Effector memory CD8-positive, alpha-beta T cell (primary cell): ENCODE data around the gene HERC3.

Source experiments
- ATAC-seq: fragments of 150-1000 bp; cut with Tn5 transposase; replicated peaks from 2 replicates; pipeline ENCODE4 v1.10.0; 2021; ENCODE audit warnings: mild to moderate bottlenecking, moderate library complexity
- DNase-seq, 3 experiments: peaks; one replicate each; pipeline ENCODE4 v3.0.0; 2021
- H3K27ac Mint-ChIP-seq, 2 donors: one replicate each; pipeline ENCODE4 v1.8.0; 2022; ENCODE audit warnings: mild to moderate bottlenecking in 2 of 2, mixed read lengths in 2 of 2, moderate library complexity in 2 of 2
- H3K27me3 Mint-ChIP-seq, 2 donors: one replicate each; pipeline ENCODE4 v1.8.0; 2022; ENCODE audit warnings: mixed read lengths in 2 of 2
- H3K36me3 Mint-ChIP-seq: one replicate; pipeline ENCODE4 v1.8.0; 2022; ENCODE audit warnings: mild to moderate bottlenecking, moderate library complexity, mixed read lengths; ENCODE audit not compliant: insufficient read depth
- H3K4me1 Mint-ChIP-seq, 2 donors: one replicate each; pipeline ENCODE4 v1.8.0; 2022; ENCODE audit warnings: low read depth in 2 of 2, mixed read lengths in 2 of 2
- H3K4me3 Mint-ChIP-seq, 2 donors: one replicate each; pipeline ENCODE4 v1.8.0; 2022; ENCODE audit warnings: mild to moderate bottlenecking in 2 of 2, mixed read lengths in 2 of 2, moderate library complexity in 2 of 2
- H3K9me3 Mint-ChIP-seq, 2 donors: one replicate each; pipeline ENCODE4 v1.8.0; 2022; ENCODE audit warnings: mixed read lengths in 2 of 2

HERC3 gene

DNA sequence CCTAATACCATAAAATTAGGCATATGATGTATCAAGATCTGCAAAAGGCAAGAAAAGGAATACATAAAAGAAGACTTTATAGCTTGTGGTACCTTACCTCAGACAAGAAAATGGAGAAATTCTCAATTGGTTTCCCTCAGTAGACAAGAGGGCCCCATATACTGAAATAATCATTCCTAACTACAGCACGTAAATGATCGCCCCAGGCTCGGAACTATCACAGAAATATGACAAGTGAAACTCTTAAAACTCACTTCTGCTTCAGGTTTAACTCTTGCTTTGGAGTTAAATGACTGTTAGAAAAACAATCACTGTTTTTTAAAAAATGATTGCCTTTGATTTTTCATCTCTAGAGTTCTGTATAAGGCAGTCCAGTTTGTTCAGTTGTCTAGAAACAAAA, 144.0 kb downstream of the HERC3 start:
- no peaks in the 10 kb centered on the region for H3K9me3 Mint-ChIP-seq
- peak overlapping the region in 1 of 2 donors; percentile 80 for H3K27ac Mint-ChIP-seq
- DNase-seq (no peak), ATAC-seq (no peak)
- H3K27me3 Mint-ChIP-seq: no peaks in the 10 kb centered on the region
- H3K4me1 Mint-ChIP-seq: peaks cover 6 to 11% of the 10 kb centered on the region in 2 donors
- H3K4me3 Mint-ChIP-seq: no peak overlapping the region
- peaks cover 9% of the 10 kb centered on the region for H3K36me3 Mint-ChIP-seq

DNA sequence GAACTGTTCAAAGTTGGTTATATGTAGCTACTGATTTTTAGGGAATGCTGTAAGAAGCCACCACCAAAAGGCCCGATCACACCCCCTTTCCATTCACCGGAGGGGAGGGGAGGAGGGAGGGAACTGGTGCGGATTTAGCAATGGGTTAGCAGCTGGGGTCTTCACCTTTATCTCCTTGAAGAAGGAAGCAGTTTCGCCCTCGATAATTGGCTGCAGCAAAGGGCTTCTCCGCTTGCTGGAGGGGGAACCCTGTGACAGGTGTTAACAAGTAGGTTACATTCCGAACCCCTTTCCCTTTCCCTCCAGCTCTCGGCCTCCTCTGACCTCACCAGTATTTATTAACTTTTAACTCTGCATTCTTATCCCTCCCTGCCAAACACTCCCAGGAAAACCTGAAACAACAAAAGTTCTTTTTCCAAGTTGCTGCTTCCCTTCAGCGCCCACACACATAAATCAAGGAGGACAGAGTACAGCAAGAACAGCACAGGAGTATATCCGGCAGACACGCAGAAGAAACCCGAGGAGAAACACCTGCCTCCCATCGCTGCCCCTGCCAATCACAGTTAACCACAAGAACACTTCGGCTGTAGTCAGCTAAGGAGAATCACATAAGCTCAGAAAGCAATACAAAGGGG, 145.1 kb downstream of the HERC3 start:
- ATAC-seq: no peak
- Mint-ChIP-seq H3K9me3 (no peaks in the 10 kb centered on the region), H3K36me3 (peaks cover 9% of the 10 kb centered on the region), H3K27ac (peak overlapping the region in 1 of 2 donors; percentile 36), H3K4me3 (no peak overlapping the region), H3K4me1 (peaks cover 6 to 11% of the 10 kb centered on the region in 2 donors), H3K27me3 (no peaks in the 10 kb centered on the region)
- DNase-seq: no peak

DNA sequence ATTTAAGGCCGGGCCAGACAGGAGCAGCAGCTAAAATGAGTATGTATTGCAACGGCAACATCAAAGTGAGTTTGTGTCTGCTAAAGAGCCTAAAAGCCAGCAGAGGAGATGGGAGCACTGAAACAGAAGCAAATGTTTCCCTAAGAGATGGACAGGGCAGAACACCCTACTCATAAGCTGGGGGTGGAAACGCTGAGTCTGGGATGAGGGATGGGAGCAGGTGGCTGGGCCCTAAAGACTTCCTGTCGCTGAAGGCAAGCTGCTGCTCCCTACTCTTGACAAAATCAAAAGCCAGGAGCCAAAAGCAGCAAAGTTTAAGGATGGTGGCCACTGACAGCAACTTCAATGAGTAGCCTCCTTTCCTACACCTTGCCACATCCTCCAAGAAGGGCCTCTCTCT, 145.9 kb downstream of the HERC3 start:
- peaks cover 6 to 11% of the 10 kb centered on the region in 2 donors for H3K4me1 Mint-ChIP-seq
- H3K27ac Mint-ChIP-seq: peak overlapping the region in 1 of 2 donors; percentile 36
- peaks cover 9% of the 10 kb centered on the region for H3K36me3 Mint-ChIP-seq
- ATAC-seq (no peak), DNase-seq (no peak)
- H3K9me3 Mint-ChIP-seq: no peaks in the 10 kb centered on the region
- no peaks in the 10 kb centered on the region for H3K27me3 Mint-ChIP-seq
- H3K4me3 Mint-ChIP-seq: no peak overlapping the region

GRCh38 chr4:88742561-88742960, 150.3 kb downstream of the HERC3 start:
- H3K27me3 Mint-ChIP-seq: no peaks in the 10 kb centered on the region
- H3K36me3 Mint-ChIP-seq: peaks cover 8% of the 10 kb centered on the region
- H3K9me3 Mint-ChIP-seq: no peaks in the 10 kb centered on the region
- H3K4me3 Mint-ChIP-seq: no peak overlapping the region
- no peak overlapping the region for H3K27ac Mint-ChIP-seq
- DNase-seq (no peak), ATAC-seq (no peak)
- H3K4me1 Mint-ChIP-seq: peaks cover 6% of the 10 kb centered on the region in 2 donors

DNA sequence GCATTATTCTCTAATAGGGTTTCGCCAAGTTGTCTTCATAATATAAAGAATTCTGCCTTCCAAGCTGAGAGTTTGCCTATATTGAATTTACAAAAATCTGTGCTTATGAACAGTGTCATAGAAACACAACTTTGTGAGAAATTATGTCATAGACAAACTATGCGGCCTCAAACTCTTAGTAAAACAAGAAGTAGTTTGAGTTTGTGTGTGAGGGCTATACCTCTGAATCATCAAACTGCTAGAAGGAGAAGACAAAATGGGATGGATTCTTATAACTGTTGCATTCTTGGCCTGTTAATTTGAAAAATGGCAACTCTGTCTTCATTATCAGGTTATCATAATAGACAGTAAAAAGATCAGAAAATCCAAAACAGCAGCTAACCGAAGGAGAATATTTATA, 151.4 kb downstream of the HERC3 start:
- Mint-ChIP-seq H3K36me3 (peaks cover 11% of the 10 kb centered on the region), H3K9me3 (no peaks in the 10 kb centered on the region), H3K27me3 (peaks cover 0 to 7% of the 10 kb centered on the region in 2 donors), H3K4me3 (no peak overlapping the region), H3K4me1 (no peaks in the 10 kb centered on the region), H3K27ac (no peak overlapping the region)
- DNase-seq (no peak), ATAC-seq (no peak)

DNA sequence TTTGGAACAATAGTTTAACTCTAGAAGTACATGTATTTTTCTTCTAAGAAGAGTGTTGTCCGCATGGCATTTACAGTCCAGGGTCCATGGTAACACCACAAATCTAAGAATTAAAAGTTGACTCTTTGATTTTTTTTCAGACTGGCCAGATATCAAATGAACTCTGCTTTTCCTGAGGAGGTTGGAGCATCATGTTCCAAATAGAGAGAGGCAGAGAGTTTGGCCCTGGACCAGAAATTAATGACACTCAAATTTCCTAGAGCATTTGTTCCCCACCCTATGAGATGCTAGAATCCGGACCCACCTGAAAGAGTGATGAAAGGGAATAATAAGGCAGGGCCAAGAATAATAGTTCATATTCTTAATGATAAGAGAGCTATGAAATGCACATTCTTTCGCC, 152.3 kb downstream of the HERC3 start:
- ATAC-seq (no peak), DNase-seq (no peak)
- H3K4me1 Mint-ChIP-seq: no peaks in the 10 kb centered on the region
- H3K9me3 Mint-ChIP-seq: no peaks in the 10 kb centered on the region
- peaks cover 9% of the 10 kb centered on the region for H3K36me3 Mint-ChIP-seq
- no peak overlapping the region for H3K4me3 Mint-ChIP-seq
- H3K27ac Mint-ChIP-seq: peak overlapping the region in 1 of 2 donors; percentile 12
- peaks cover 0 to 8% of the 10 kb centered on the region in 2 donors for H3K27me3 Mint-ChIP-seq

- DNase-seq (no peak), ATAC-seq (no peak)
- H3K27ac Mint-ChIP-seq: peak overlapping the region in 1 of 2 donors; percentile 12
- H3K9me3 Mint-ChIP-seq: no peaks in the 10 kb centered on the region
- peaks cover 9% of the 10 kb centered on the region for H3K36me3 Mint-ChIP-seq
- H3K4me3 Mint-ChIP-seq: no peak overlapping the region
- H3K4me1 Mint-ChIP-seq: no peaks in the 10 kb centered on the region
- peaks cover 0 to 8% of the 10 kb centered on the region in 2 donors for H3K27me3 Mint-ChIP-seq
These were observed 152.9 kb downstream of the HERC3 start for GRCh38 chr4:88745175-88745574.

DNA sequence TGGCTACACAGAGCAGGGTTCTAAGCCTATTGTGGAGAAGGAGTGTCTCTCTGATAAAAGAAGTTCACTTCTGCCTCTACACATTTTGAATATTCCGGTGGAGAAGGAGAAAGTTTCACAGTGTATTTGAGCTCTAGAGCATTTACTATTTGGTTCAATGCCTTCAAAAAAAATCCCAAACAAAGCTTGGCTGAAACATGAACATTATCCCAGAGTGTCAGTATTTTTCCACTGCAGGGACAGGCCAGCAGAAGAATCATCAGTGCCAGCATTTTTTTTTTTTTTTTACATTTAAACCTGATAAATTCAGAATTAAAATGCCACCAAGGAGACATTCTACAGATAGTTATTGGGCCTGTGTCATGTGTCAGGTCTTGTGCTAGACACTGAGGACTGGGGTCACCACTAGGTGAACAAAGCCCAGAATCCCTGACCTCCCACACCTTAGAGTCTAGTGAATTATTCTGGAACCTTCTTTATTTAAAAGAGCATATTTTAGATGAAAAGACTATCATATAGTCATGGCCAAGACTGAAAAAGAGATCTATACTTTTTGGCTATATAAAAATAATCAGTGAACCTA, 153.4 kb downstream of the HERC3 start:
- Mint-ChIP-seq H3K27ac (no peak overlapping the region), H3K4me3 (no peak overlapping the region), H3K9me3 (no peaks in the 10 kb centered on the region), H3K4me1 (no peaks in the 10 kb centered on the region), H3K36me3 (peaks cover 9% of the 10 kb centered on the region), H3K27me3 (peaks cover 0 to 8% of the 10 kb centered on the region in 2 donors)
- no peak for ATAC-seq
- no peak for DNase-seq

GRCh38 chr4:88746206-88746605, 153.9 kb downstream of the HERC3 start:
- no peak overlapping the region for H3K27ac Mint-ChIP-seq
- H3K4me3 Mint-ChIP-seq: no peak overlapping the region
- no peaks in the 10 kb centered on the region for H3K9me3 Mint-ChIP-seq
- H3K27me3 Mint-ChIP-seq: peaks cover 0 to 8% of the 10 kb centered on the region in 2 donors
- ATAC-seq (no peak), DNase-seq (no peak)
- no peaks in the 10 kb centered on the region for H3K4me1 Mint-ChIP-seq
- peaks cover 9% of the 10 kb centered on the region for H3K36me3 Mint-ChIP-seq

DNA sequence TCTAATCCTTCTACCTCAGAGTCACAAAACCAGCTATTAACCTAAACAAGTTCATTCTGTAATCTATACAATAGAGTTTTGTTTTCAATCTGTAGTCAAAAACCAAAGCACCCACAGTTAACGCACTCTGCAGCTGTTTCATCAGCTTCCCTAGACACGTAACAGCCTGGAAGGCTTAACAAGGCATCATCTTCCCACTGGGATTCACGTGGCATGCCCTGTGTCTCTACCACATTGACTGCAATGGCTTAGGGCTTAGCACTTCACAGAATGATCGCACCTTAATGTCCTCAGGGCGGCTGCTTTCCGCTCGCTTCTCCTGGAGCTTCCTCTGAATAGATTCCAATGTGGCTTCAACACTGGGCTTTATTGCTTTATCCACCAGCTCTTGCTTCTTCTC, 155.1 kb downstream of the HERC3 start:
- ATAC-seq (no peak), DNase-seq (no peak)
- no peak overlapping the region for H3K27ac Mint-ChIP-seq
- no peak overlapping the region for H3K4me3 Mint-ChIP-seq
- H3K9me3 Mint-ChIP-seq: no peaks in the 10 kb centered on the region
- H3K36me3 Mint-ChIP-seq: peaks cover 9% of the 10 kb centered on the region
- H3K27me3 Mint-ChIP-seq: peaks cover 0 to 13% of the 10 kb centered on the region in 2 donors
- no peaks in the 10 kb centered on the region for H3K4me1 Mint-ChIP-seq

DNA sequence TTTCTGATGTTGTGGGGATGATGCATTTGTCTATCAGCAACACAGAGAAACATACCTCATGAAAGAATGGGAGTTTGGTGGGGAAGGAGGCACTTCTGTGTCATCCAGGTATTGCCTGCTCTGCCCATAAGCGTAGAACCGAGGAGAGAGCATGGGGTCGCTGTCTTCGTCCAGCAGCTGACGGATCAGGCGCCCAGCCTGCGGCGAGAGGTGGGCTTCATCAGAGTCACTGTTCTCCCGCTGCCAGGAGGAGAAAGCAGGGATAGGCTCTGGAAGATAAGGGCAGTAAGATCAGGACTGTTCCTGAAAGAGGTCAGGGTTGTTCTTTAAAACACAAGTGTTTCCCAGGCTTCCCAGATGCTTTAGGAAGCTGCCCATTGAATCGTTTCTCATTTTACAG, 158.1 kb downstream of the HERC3 start:
- no peaks in the 10 kb centered on the region for H3K9me3 Mint-ChIP-seq
- ATAC-seq (no peak), DNase-seq (no peak)
- H3K27me3 Mint-ChIP-seq: peaks cover 0 to 25% of the 10 kb centered on the region in 2 donors
- H3K27ac Mint-ChIP-seq: no peak overlapping the region
- H3K36me3 Mint-ChIP-seq: peaks cover 9% of the 10 kb centered on the region
- H3K4me1 Mint-ChIP-seq: no peaks in the 10 kb centered on the region
- H3K4me3 Mint-ChIP-seq: no peak overlapping the region

DNA sequence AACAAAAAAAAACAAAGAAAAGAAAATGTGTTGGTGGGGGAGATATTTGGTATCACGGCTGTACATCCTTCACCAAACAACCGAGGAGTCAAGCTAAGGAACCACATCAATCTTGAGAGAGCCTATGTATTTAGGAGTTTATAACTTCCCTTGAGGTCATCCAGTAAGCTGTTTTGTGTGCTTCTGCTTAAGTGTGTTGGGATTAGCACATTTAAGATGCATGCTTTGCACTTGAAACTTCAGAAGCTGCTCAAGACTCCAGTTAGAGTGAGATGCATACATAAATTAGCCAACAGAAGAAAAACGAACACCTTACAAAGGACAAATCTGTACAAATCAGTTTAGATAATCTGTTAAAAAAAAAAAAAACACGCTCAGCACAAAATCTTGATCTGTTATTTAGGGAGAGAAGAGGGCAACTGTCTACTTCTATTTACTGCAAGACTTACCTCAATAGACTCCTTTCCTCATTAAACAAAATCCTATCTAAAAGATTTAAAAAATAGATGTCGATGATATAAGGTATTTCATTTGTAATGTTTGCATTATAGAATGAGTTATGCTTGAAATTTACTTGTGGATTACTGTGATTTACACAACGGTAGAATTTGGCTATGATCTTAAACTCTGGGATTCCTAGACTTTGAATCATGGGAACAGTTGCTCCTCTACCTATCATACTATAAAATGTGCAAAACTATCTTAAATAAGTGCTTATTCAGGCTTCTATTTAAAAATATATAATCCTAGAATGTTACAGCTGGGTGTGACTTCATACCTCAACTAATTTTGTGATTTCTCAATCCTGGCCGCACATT, 159.2 kb downstream of the HERC3 start:
- H3K27ac Mint-ChIP-seq: no peak overlapping the region
- ATAC-seq (no peak), DNase-seq (no peak)
- H3K4me3 Mint-ChIP-seq: no peak overlapping the region
- H3K4me1 Mint-ChIP-seq: no peaks in the 10 kb centered on the region
- peaks cover 0 to 25% of the 10 kb centered on the region in 2 donors for H3K27me3 Mint-ChIP-seq
- H3K36me3 Mint-ChIP-seq: peaks cover 9% of the 10 kb centered on the region
- H3K9me3 Mint-ChIP-seq: no peaks in the 10 kb centered on the region

GRCh38 chr4:88752076-88752463, 159.8 kb downstream of the HERC3 start:
- ATAC-seq (no peak), DNase-seq (no peak)
- H3K4me3 Mint-ChIP-seq: no peak overlapping the region
- H3K4me1 Mint-ChIP-seq: no peaks in the 10 kb centered on the region
- peaks cover 9% of the 10 kb centered on the region for H3K36me3 Mint-ChIP-seq
- H3K27me3 Mint-ChIP-seq: peaks cover 0 to 25% of the 10 kb centered on the region in 2 donors
- H3K9me3 Mint-ChIP-seq: no peaks in the 10 kb centered on the region
- no peak overlapping the region for H3K27ac Mint-ChIP-seq

- peaks cover 0 to 25% of the 10 kb centered on the region in 2 donors for H3K27me3 Mint-ChIP-seq
- ATAC-seq (no peak), DNase-seq (no peak)
- peaks cover 6% of the 10 kb centered on the region for H3K36me3 Mint-ChIP-seq
- H3K9me3 Mint-ChIP-seq: no peaks in the 10 kb centered on the region
- H3K4me1 Mint-ChIP-seq: no peaks in the 10 kb centered on the region
- H3K4me3 Mint-ChIP-seq: no peak overlapping the region
- H3K27ac Mint-ChIP-seq: no peak overlapping the region
These were observed 160.5 kb downstream of the HERC3 start for GRCh38 chr4:88752754-88753153.
